IMR-90 (cell line): ENCODE data around the gene KCNJ1. TPM values are rescaled to one million over a fixed set of nuclear protein-coding genes. Genes with fewer than 3 reads are reported as not detected.

ENCODE experiments used
- ATAC-seq: fragments of 200-7000 bp; cut with Tn5 transposase; 2 replicates; pipeline ENCODE4 v1.9.1; 2020; ENCODE audit warnings: low read depth, mild to moderate bottlenecking, moderate library complexity
- Bru-seq: library from RNA; stranded (reverse); fragments of 400-500 nt; gene quantifications from one replicate; lab custom pipeline; 2021; lab: Mats Ljungman, UMichigan
- BruChase-seq, 2 experiments: library from RNA; stranded (reverse); fragments of 400-500 nt; gene quantifications; one replicate each; lab custom pipeline; 2021; lab: Mats Ljungman, UMichigan
- BruUV-seq: library from RNA; stranded (reverse); fragments of 400-500 nt; replicated peaks from 2 replicates; lab custom pipeline; 2021; lab: Mats Ljungman, UMichigan
- CTCF ChIA-PET: fragments of 300-600 bp; formaldehyde crosslinking; extraction: SDS; loops from one replicate; lab custom pipeline; 2021; ENCODE audit warnings: antibody characterized with exemption; lab: Yijun Ruan, JAX
- POLR2A ChIA-PET: fragments of 300-600 bp; sonication (Branson Sonifier 250); formaldehyde crosslinking; loops from one replicate; lab custom pipeline; 2022; ENCODE audit warnings: antibody characterized with exemption; ENCODE audit not compliant: unreplicated experiment; lab: Charles Lee
- DNase-seq: peaks from one replicate; pipeline ENCODE4 v3.0.0; 2013
- H2AFZ ChIP-seq: replicated peaks from 2 replicates; pipeline ENCODE3; 2013; ENCODE audit warnings: low read length, mild to moderate bottlenecking; ENCODE audit not compliant: poor library complexity
- H2AK5ac ChIP-seq: 2 replicates; pipeline ENCODE4 v1.6.1; 2013; ENCODE audit warnings: low read depth, low read length, inconsistent platforms
- H2AK9ac ChIP-seq: replicated peaks from 2 replicates; pipeline ENCODE3; 2013; ENCODE audit warnings: mild to moderate bottlenecking, low read depth, low read length, moderate library complexity; ENCODE audit not compliant: poor library complexity
- H2BK120ac ChIP-seq: 2 replicates; pipeline ENCODE4 v1.6.1; 2013; ENCODE audit warnings: low read depth, low read length, inconsistent platforms
- H2BK15ac ChIP-seq: 3 replicates; pipeline ENCODE4 v1.6.1; 2013; ENCODE audit warnings: low read depth, low read length, inconsistent platforms
- H2BK20ac ChIP-seq: 2 replicates; pipeline ENCODE4 v1.6.1; 2013; ENCODE audit warnings: low read depth, mild to moderate bottlenecking, inconsistent platforms, low read length, moderate library complexity
- H2BK5ac ChIP-seq: 2 replicates; pipeline ENCODE4 v1.6.1; 2013; ENCODE audit warnings: mild to moderate bottlenecking, low read depth, low read length, inconsistent platforms; ENCODE audit not compliant: poor library complexity, severe bottlenecking
- H3K14ac ChIP-seq: replicated peaks from 2 replicates; pipeline ENCODE4 v1.6.1; 2013; ENCODE audit warnings: low read depth, low read length, inconsistent platforms
- H3K18ac ChIP-seq: 2 replicates; pipeline ENCODE4 v1.6.1; 2013; ENCODE audit warnings: low read depth, low read length, control low read depth
- H3K23ac ChIP-seq: 2 replicates; pipeline ENCODE4 v1.6.1; 2013; ENCODE audit warnings: low read depth, low read length, inconsistent platforms
- H3K27ac ChIP-seq: 2 replicates; pipeline ENCODE4 v1.5.1; 2013; ENCODE audit warnings: mild to moderate bottlenecking, control low read depth, low read length; ENCODE audit not compliant: insufficient read depth
- H3K27me3 ChIP-seq: 2 replicates; pipeline ENCODE4 v1.6.1; 2013; ENCODE audit warnings: low read length; ENCODE audit not compliant: control insufficient read depth, insufficient read depth
- H3K36me3 ChIP-seq: 2 replicates; pipeline ENCODE4 v1.6.1; 2013; ENCODE audit warnings: low read length, mixed read lengths; ENCODE audit not compliant: control insufficient read depth, insufficient read depth
- H3K4ac ChIP-seq: 2 replicates; pipeline ENCODE4 v1.6.1; 2013; ENCODE audit warnings: low read depth, low read length, inconsistent platforms
- H3K4me1 ChIP-seq: 2 replicates; pipeline ENCODE4 v1.6.1; 2013; ENCODE audit warnings: low read length, mixed read lengths; ENCODE audit not compliant: control insufficient read depth, insufficient read depth
- H3K4me2 ChIP-seq: 2 replicates; pipeline ENCODE4 v1.6.1; 2013; ENCODE audit warnings: low read depth, mild to moderate bottlenecking, control low read depth, low read length, moderate library complexity
- H3K4me3 ChIP-seq: 2 replicates; pipeline ENCODE4 v1.5.1; 2013; ENCODE audit warnings: low read depth, mild to moderate bottlenecking, control low read depth, low read length, moderate library complexity; ENCODE audit not compliant: insufficient read depth
- H3K56ac ChIP-seq: 2 replicates; pipeline ENCODE4 v1.6.1; 2013; ENCODE audit warnings: low read length, inconsistent platforms; ENCODE audit not compliant: insufficient read depth; ENCODE audit errors: extremely low read depth
- H3K79me1 ChIP-seq, 2 experiments: 2 replicates each; pipeline ENCODE4 v1.6.1; 2013; ENCODE audit warnings: low read length in 2 of 2, inconsistent platforms in 1 of 2, low read depth in 1 of 2
- H3K9ac ChIP-seq: 2 replicates; pipeline ENCODE4 v1.6.1; 2013; ENCODE audit warnings: low read depth, low read length, control low read depth
- H3K9me1 ChIP-seq: 2 replicates; pipeline ENCODE4 v1.6.1; 2013; ENCODE audit warnings: low read length, inconsistent platforms; ENCODE audit not compliant: insufficient read depth
- H3K9me3 ChIP-seq: 2 replicates; pipeline ENCODE4 v1.6.1; 2013; ENCODE audit warnings: low read length; ENCODE audit not compliant: control insufficient read depth, insufficient read depth
- H4K20me1 ChIP-seq: 2 replicates; pipeline ENCODE4 v1.6.1; 2013; ENCODE audit warnings: low read length, inconsistent platforms; ENCODE audit not compliant: insufficient read depth
- H4K5ac ChIP-seq: 2 replicates; pipeline ENCODE4 v1.6.1; 2013; ENCODE audit warnings: mild to moderate bottlenecking, low read depth, low read length, control low read depth
- H4K8ac ChIP-seq, 2 experiments: 2 replicates each; pipeline ENCODE4 v1.6.1; 2013; ENCODE audit warnings: low read depth in 2 of 2, low read length in 2 of 2, control low read depth in 1 of 2, inconsistent platforms in 1 of 2
- H4K91ac ChIP-seq: 2 replicates; pipeline ENCODE4 v1.6.1; 2013; ENCODE audit warnings: low read depth, low read length, inconsistent platforms; ENCODE audit not compliant: insufficient read depth
- CEBPB ChIP-seq: IDR thresholded peaks from 2 replicates; pipeline ENCODE4 v1.6.1; 2012; ENCODE audit warnings: low read depth, low read length, improper control_type of control experiment
- CHD1 ChIP-seq: IDR thresholded peaks from 2 replicates; pipeline ENCODE4 v1.6.1; 2012; ENCODE audit warnings: low read depth, low read length, improper control_type of control experiment
- CTCF ChIP-seq: conservative IDR thresholded peaks from 2 replicates; pipeline ENCODE4 v1.5.1; 2012; ENCODE audit warnings: mild to moderate bottlenecking, low read depth, low read length, improper control_type of control experiment
- ELK1 ChIP-seq: fragments of 150-350 bp; IDR thresholded peaks from 2 replicates; pipeline ENCODE4 v1.6.1; 2016; ENCODE audit warnings: low read depth, mild to moderate bottlenecking, low read length, moderate library complexity, borderline replicate concordance
- MAZ ChIP-seq: IDR thresholded peaks from 2 replicates; pipeline ENCODE4 v1.6.1; 2012; ENCODE audit warnings: low read depth, mild to moderate bottlenecking, low read length, improper control_type of control experiment, moderate library complexity, borderline replicate concordance
- SMC3 ChIP-seq: fragments of 150-350 bp; IDR thresholded peaks from 2 replicates; pipeline ENCODE4 v1.6.1; 2016; ENCODE audit warnings: low read depth, mild to moderate bottlenecking, antibody characterized with exemption, low read length, moderate library complexity
- WGBS, 2 experiments: methylation state at CpG; one replicate each; pipeline versions ENCODE4 v1.1.5 to v1.1.7; 2013; ENCODE audit warnings: missing lambda C conversion rate in 2 of 2; ENCODE audit not compliant: insufficient read length in 1 of 2; ENCODE audit errors: extremely low coverage in 2 of 2; 5-methylcytosine and 5-hydroxymethylcytosine counted together
- dilution Hi-C: fragments of 300-500 bp; cut with HindIII; formaldehyde crosslinking; loops from one replicate; pipeline ENCODE4 v1.14.3; 2018; ENCODE audit warnings: low sequenced_read_pairs; ENCODE audit not compliant: unreplicated experiment
- in situ Hi-C: fragments of 300-500 bp; cut with MboI; formaldehyde crosslinking; loops from 3 replicates; pipeline ENCODE4 v1.14.3; 2019; ENCODE audit warnings: low sequenced_read_pairs, inconsistent platforms, mixed read lengths
- intact Hi-C: fragments of 100-400 bp; cut with micrococcal nuclease; formaldehyde crosslinking; loops from 2 replicates; pipeline ENCODE4 v1.10.0; 2022
- long read RNA-seq: library from polyadenylated mRNA; unstranded; transcript quantifications from one replicate; pipeline ENCODE4 v2.0.0, GENCODE V29; 2021; ENCODE audit not compliant: unreplicated experiment
- polyA plus RNA-seq, 3 experiments: library from polyadenylated mRNA; depleted of rRNA; stranded (reverse); fragments of >200 nt; gene quantifications; 2 replicates each; pipeline ENCODE4 v1.2.3, GENCODE V29; 2012; ENCODE audit warnings: low replicate concordance in 1 of 3
- total RNA-seq: library from RNA; depleted of rRNA; stranded (reverse); fragments of >200 nt; gene quantifications from 2 replicates; pipeline ENCODE4 v1.2.3, GENCODE V29; 2012; rRNA removed

The KCNJ1 gene
- total RNA-seq = not detected in 2 replicates
- not detected in 2 replicates for polyA plus RNA-seq (2012; rRNA removed)
- polyA plus RNA-seq (2012; cell fraction: cytosol; rRNA removed) = not detected in 2 replicates
- 0.17 TPM in 1 of 2 replicates, not detected in the other for polyA plus RNA-seq (2012; cell fraction: nucleus; rRNA removed; ENCODE audit: low replicate concordance)
- Bru-seq, nascent RNA = percentile 10 among the genes with signal in this experiment
- BruChase-seq, experiment 1, labeled RNA remaining after a 6-hour chase = percentile 13 among the genes with signal in this experiment
- percentile 17 among the genes with signal in this experiment for BruChase-seq, experiment 2, labeled RNA remaining after a 2-hour chase
- long read RNA-seq = 0 reads

GRCh38 chr11:128867277-128867676 lies at the start of gene KCNJ1:
Gene KCNJ1 (minus strand): TSS chr11:128867296. CDS start chr11:128840243, 27,053 bp downstream.
- no peaks in the 10 kb centered on the region for H3K9me3 ChIP-seq
- H3K9me1 ChIP-seq = peaks cover 7% of the 10 kb centered on the region
- ATAC-seq (no peak), DNase-seq (no peak)
- H4K8ac ChIP-seq = no peak within 1 kb of the TSS
- BruUV-seq = no TSS peak
- no peak within 1 kb of the TSS for H2BK5ac ChIP-seq
- intact Hi-C loops = no loop called here
- no peak within 1 kb of the TSS for H2AFZ ChIP-seq
- TF ChIP-seq CEBPB = no peak
- TF ChIP-seq CHD1 = no peak
- TF ChIP-seq CTCF = no peak
- TF ChIP-seq ELK1 = no peak
- TF ChIP-seq SMC3 = no peak
- TF ChIP-seq MAZ = no peak
- no peaks in the 10 kb centered on the region for H3K36me3 ChIP-seq
- no peak within 1 kb of the TSS for H4K5ac ChIP-seq
- no peak within 1 kb of the TSS for H2BK20ac ChIP-seq
- H3K23ac ChIP-seq = no peak within 1 kb of the TSS
- no peak within 1 kb of the TSS for H2BK15ac ChIP-seq
- no peak within 1 kb of the TSS for H4K91ac ChIP-seq
- ChIA-PET CTCF (no interaction called here), POLR2A (no interaction called here)
- H2AK9ac ChIP-seq = no peak within 1 kb of the TSS
- no peaks in the 10 kb centered on the region for H3K79me1 ChIP-seq
- no peak within 1 kb of the TSS for H3K18ac ChIP-seq
- no peak within 1 kb of the TSS for H3K4me3 ChIP-seq
- H3K27ac ChIP-seq = no peak within 1 kb of the TSS
- H3K56ac ChIP-seq = no peak within 1 kb of the TSS
- no peak within 1 kb of the TSS for H2BK120ac ChIP-seq
- no peak within 1 kb of the TSS for H3K14ac ChIP-seq
- no peak within 1 kb of the TSS for H3K9ac ChIP-seq
- no peak within 1 kb of the TSS for H3K4me2 ChIP-seq
- 100% methylated on average over 2 of the region's 8 CpGs; no CpG with 5 or more reads in 1 of the 2 experiments for WGBS, 2 experiments
- peaks cover 18% of the 10 kb centered on the region for H3K27me3 ChIP-seq
- in situ Hi-C loops = no loop called here
- no peak within 1 kb of the TSS for H3K4ac ChIP-seq
- H2AK5ac ChIP-seq = no peak within 1 kb of the TSS
- H3K4me1 ChIP-seq = peaks cover 10% of the 10 kb centered on the region
- no peaks in the 10 kb centered on the region; the same call in 1 of the 2 replicates for H4K20me1 ChIP-seq
- dilution Hi-C loops = no loop called here
